GM18526 (cell line): ENCODE measurements around the gene TFDP1.

Experiments used
- POLR2A ChIP-seq: IDR thresholded peaks from 3 replicates; pipeline ENCODE4 v1.6.1; 2011; ENCODE audit not compliant: insufficient read length; ENCODE audit errors: extremely low read depth

The TFDP1 gene

DNA sequence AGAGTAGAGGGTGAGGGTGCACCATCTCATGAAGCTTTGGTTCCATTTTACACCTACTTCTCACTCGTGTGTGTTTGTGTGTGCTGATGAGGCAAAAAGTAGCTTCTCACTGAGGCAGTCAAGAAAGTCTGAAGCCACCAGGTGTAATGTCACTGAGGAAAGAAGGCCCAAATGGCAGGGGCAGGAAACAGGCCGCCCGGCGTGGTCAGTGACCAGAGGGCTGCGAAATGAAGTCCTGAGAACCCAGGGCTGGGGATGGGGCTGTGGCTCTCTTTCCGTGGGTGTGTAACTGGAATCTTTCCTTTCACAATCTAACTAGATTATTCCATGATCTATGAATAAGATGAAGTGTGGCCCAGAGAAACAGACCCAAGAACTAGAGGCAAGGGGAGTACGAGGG lies 25.5 kb upstream of the TFDP1 start:
- no peak for TF ChIP-seq POLR2A

DNA sequence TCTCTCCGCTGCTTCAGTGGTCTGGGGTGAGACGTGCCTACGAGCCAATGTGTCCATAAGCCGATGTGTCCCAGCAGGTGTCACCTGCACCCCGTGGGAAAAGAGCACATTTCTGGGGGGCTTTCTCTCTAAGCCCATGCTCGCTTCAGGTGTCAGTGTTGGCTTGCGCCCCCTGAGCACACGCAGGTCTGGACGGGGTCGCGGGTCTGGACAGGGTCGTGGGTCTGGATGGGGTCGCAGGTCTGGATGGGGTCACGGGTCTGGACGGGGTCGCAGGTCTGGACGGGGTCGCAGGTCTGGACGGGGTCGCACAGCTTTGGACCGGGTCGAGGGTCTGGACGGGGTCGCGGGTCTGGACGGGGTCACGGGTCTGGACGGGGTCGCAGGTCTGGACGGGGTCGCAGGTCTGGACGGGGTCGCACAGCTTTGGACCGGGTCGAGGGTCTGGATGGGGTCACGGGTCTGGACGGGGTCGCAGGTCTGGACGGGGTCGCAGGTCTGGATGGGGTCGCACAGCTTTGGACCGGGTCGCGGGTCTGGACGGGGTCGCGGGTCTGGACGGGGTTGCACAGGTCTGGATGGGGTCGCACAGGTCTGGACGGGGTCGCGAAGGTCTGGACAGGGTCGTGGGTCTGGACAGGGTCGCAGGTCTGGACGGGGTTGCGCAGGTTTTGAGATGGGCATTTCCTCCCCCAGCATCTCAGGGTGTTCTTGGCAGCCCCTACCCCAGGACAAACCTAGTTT lies 24.5 kb upstream of the TFDP1 start:
- TF ChIP-seq POLR2A: no peak

DNA sequence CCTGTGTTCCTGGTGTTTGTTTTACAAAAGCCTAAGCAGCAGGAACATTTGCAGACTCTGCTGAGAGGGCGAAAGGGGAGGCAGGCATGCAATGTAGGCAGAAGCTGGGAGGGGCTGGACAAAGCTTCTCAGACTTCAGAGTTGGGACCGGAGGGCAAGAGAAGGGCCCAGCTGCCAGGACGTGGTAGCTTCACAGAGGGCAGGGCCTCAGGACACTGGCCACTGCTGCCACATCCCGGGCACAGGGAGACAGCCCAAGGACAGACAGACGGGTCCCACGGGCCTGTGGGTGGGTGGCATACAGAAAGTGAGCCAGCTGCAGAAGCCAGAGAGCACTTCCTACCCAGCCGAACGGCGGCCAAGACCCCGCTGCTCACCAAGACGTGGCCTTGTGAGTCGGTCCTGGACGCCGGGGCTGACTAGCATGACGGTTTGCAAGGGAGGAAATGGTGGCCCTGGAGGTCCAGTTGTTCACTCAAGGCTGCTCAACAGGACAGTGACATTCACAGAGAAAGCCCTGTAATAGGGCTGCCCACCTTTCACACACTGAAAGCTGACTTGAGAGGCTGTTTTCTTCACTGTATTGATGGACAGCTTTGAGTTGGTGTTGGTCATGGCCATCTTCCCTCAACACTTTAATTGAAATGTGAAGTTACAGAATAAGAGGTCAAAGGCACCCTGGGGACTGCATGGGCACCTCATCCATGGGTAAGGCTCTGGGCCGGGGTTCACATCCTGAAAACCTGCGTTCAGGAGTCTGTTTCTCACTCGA lies 23.7 kb upstream of the TFDP1 start:
- TF ChIP-seq POLR2A: no peak

DNA sequence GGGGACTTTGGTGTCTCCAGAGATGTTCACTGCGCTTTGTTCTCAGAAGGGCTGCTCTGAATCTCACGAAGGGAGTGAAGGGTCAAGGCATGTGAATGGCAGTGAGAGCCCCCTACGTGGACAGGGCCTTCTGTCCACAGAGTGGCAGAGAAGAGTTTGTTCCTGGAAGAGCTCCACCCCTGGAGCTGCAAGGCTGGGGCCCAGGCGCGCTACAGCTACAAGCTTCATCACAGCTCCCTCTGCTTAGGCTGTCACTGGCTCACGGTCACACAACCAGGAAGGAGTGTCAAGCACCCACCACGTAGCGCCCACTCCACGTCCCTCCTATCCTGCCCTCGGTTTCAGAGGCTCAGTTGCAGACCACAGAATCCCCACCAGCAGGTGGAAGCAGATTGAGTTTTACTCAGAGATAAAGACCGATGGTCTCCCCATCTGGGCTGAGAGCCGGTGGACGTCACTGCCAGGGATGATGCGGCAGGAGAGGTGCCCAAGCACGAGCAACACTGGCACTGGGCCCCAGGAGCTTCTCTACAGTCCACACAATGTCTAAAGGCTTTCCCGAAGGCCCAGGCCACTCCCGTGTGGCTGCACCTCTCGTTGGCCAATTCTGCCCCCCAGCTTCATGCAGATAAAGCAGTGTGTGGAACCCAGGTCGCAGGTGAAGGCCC lies 23.0 kb upstream of the TFDP1 start:
- no peak for TF ChIP-seq POLR2A

DNA sequence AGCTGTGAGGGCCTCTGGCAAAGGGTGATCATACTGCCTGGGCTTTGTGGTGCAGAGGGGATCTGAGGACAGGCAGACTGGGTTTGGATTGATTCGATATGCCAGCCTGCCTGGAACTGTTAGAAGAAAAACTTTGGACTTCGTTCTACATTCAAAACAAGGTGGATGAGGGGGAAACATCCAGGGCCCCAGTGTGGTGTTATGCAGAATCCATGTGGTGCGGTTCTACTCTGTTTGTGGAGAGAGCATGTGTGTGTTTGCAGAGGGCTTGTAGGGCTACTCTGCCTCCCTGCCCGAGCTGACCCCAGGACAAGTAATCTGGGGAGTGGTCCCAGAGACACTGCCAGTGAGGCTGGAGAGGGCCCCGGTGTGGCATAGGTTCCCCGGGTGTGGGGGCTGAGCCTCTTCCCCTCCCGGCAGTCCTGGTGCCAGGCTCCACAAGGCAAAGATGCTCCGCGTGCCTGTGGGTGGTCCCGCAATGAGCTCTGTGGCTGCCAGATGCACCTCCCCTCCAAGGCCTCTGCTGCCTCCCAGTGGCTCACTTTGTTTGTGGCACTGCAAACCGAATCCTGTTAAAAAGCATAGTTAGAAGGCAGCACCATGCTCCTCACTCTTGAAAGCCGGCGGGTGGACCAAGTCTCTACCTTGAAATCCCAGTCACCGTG lies 22.3 kb upstream of the TFDP1 start:
- TF ChIP-seq POLR2A: no peak

DNA sequence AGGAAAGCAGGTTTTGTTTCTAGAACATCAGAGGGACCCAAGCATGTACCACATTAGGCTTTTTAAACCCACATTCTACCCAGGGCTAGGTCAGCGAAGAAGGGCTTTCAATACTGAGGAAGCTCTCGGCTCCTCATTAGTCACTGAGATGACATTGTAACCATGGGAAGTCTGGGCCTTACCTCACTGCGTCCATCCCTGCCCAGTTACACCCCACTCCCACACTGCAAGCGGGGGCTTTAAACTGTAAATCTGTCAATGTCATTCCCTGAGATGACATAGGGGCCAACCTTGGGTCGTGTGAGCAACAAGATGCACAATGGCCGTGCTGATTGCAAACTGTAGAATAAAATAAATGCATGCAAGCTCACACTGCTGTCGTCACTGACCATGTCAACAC lies 21.7 kb upstream of the TFDP1 start:
- TF ChIP-seq POLR2A: no peak

DNA sequence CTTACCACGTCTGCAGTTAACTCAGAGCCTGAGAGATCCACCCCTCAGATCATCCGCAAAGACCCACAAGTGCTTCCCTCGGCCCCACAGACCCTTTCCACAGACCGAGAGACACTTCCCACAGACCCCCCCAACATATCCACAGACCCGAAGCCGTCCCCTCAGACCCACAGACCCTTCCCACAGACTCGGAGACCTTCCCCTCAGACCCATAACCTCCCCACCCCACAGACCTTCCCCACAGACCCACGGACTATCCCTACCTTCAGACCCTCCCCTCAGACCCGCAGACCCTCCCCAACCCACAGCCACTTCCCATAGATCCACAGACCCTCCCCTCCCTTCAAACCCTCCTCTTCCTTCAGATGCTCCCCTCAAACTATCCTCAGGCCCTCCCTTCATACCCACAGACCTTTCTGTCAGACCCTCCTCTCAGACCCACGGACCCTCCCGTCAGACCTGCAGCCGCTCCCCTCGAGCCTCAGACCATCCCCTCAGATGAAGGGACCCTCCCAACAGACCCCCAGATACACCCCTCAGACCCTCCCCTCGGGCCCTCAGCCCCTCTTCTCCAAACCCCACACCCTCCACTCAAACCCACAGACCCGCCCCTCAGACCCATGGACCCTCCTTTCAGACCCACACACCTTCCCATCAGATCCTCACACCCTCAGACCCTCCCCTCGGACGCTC lies 20.1 kb upstream of the TFDP1 start:
- TF ChIP-seq POLR2A: no peak

DNA sequence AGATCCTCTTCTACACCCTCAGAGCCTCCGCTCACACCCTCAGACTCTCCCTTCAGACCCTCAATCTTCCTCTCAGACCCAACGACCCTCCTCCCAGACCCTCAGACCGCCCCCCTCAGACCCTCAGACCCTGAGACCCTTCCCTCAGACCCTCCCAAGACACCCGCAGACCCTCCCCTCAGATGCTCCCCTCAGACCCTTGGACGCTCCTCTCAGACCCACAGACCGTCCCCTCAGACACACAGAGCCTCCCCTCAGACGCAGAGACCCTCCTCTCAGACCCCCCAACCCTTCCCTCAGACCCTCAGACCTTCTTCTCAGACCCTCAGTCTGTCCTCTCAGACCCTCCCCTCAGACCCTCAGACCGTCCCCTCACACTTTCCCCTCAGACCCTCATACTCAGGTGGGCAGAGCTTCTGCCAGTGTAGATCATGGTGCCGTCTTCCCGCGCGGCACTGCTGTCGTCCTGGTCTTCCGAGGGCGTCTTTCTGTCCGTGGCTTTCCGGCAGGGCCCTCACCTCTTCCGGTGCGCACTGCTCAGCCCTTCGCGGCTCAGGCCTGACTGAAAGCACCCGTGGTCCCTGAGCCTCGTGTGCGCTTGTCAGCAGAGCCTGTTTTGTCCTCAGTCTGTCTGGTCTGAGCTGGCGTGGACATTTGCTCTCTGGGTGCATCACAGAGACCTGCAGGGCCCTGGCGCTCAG lies 18.9 kb upstream of the TFDP1 start:
- TF ChIP-seq POLR2A: no peak

DNA sequence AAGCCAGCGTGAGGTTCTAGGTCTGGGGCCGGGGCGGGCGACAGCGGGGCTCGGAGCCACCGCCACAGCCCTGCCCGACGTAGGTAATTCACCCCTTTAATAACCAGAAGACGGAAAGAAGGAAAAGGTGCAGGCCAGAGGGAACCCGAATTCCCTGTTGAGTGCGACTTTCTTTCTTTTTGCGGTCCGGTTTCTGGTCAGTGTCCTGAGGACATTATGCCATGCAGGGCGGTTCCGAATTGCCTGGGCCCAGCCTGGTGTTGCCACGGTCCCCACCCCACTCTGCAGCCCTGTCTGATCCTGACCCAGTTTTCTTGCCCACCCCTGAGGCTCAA lies 18.4 kb upstream of the TFDP1 start:
- TF ChIP-seq POLR2A: no peak

DNA sequence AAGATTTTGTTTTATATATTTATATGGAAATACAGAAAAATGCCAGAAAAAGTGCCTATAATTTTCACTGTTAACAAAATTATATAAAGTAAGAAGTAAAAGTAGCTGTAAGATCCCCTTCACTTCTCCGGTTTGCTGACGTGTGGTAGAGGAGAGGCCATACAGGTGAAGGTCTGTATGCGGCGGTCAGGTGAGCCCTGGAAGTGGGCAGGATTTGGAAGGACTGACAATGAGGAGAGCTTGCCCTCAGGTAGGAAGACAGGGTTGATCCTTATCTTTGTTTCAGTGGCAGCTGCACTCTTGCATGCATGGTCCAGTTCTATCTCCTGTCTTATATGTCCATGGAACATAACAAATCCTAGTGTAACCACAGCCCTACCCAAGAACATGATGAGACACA lies 16.9 kb upstream of the TFDP1 start:
- no peak for TF ChIP-seq POLR2A

DNA sequence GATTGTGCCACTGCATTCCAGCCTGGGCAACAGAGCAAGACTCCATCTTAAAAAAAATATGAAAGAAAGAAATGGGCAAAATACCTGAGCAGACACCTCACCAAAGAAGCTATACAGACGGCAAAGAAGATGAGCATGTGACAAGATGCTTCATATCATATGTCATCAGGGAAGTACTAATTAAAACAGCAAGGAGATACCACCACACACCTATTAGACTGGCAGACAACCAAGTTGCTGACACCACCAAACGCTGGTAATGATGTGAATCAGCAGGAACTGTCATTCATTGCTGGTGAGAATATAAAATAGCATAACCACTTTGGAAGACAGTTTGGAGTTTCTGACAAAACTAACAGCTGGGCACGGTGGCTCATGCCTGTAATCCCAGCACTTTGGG lies 11.5 kb upstream of the TFDP1 start:
- TF ChIP-seq POLR2A: no peak

DNA sequence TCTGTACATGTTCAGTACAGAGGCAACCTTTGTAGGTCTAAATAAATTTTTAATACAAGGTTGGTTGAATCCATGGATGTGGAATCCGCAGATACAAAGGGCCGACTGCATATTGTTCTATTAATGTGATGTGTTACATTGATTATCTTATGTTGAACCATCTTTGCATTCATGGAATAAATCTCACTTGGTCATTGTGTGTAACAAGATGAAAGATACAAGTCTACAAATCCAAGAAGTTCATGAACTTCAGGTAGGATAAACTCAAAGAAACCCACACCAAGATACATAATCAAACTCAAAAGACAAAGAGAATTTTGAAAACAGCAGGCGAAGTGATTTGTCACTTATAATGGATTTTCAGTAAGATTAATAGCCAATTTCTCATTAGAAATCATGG lies 8.0 kb upstream of the TFDP1 start:
- TF ChIP-seq POLR2A: no peak

DNA sequence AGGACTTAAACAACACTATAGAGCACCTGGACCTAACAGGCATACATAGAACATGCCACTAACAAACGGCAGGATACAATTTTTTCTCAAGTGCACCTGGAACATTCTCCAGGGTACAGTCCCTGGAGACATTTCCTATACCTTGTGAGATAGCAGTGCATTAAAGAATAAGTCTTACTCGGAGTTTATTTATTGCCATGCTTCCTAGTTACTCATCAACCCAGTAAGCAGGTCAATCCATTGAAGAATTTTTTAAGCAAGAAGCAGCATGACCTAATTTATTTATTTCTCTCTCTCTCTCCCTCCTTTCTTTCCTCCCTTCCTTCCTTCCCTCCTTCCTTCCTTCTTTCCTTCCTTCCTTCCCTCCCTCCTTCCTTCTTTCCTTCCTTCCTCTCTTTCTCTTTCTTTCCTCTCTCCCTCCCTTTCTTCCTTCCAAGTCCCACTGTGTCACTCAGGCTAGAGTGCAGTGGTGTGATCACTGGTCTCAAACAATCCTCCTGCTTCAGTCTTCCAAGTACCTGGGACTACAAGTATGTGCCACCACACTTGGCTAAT lies 6.6 kb upstream of the TFDP1 start:
- no peak for TF ChIP-seq POLR2A

DNA sequence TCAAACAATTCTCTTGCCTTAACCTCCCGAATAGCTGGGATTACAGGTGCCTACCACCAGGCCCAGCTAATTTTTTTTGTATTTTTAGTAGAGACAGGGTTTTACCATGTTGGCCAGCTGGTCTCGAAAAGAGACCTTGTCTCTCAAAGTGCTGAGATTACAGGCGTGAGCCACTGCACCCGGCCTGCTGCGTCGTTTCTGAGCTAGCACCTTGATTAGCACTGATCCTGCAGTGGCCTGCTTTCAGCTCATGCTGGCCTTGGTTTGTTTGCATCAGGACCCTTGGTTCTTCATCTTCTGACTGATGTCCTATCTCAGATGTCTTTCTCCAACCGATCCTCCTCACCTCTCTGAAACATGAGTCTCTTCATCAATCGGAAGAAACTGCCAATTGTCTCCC lies 4.9 kb upstream of the TFDP1 start:
- no peak for TF ChIP-seq POLR2A
